Chondrocyte (in vitro differentiated cells): ENCODE results near the gene TRAPPC4. TPM values are rescaled to one million over a fixed set of nuclear protein-coding genes. Genes with fewer than 3 reads are reported as not detected.

Experiments used
- DNase-seq: peaks from one replicate; pipeline ENCODE4 v3.0.0; 2021; ENCODE audit warnings: mixed read lengths, low spot score
- H3K27ac Mint-ChIP-seq: one replicate; pipeline ENCODE4 v1.8.0; 2021; ENCODE audit warnings: mild to moderate bottlenecking, moderate library complexity, mixed read lengths; ENCODE audit not compliant: unreplicated experiment
- H3K27me3 Mint-ChIP-seq: 2 replicates; pipeline ENCODE4 v1.8.0; 2021; ENCODE audit warnings: low read depth, mixed read lengths
- H3K36me3 Mint-ChIP-seq: 2 replicates; pipeline ENCODE4 v1.8.0; 2021; ENCODE audit warnings: low read depth, mixed read lengths
- H3K4me1 Mint-ChIP-seq: 2 replicates; pipeline ENCODE4 v1.8.0; 2021; ENCODE audit warnings: low read depth, mild to moderate bottlenecking, mixed read lengths
- H3K4me3 Mint-ChIP-seq: one replicate; pipeline ENCODE4 v1.8.0; 2021; ENCODE audit warnings: mild to moderate bottlenecking, moderate library complexity, mixed read lengths; ENCODE audit not compliant: unreplicated experiment
- H3K9me3 Mint-ChIP-seq: 2 replicates; pipeline ENCODE4 v1.8.0; 2021; ENCODE audit warnings: low read depth, mixed read lengths
- CTCF ChIP-seq: fragments of 200-600 bp; sonication (generic); IDR thresholded peaks from 2 replicates; pipeline ENCODE4 v1.5.0; 2021; ENCODE audit warnings: antibody characterized with exemption, mild to moderate bottlenecking, moderate library complexity
- total RNA-seq: library from RNA; stranded (reverse); gene quantifications from 3 replicates; pipeline ENCODE4 v1.2.1, GENCODE V29; 2021

Gene TRAPPC4
- total RNA-seq, 1 donor from 2014 or later, result 73.0 TPM

GRCh38 chr11:119026970-119027369 lies 8.4 kb downstream of the TRAPPC4 start:
- Mint-ChIP-seq H3K4me1 (peaks cover 20% of the 10 kb centered on the region), H3K36me3 (peaks cover 11% of the 10 kb centered on the region), H3K9me3 (no peaks in the 10 kb centered on the region), H3K27me3 (no peaks in the 10 kb centered on the region), H3K27ac (no peak overlapping the region), H3K4me3 (no peak overlapping the region)
- TF ChIP-seq CTCF, result no peak
- DNase-seq, result peak; percentile 32

- Mint-ChIP-seq H3K4me3 (no peak overlapping the region), H3K27me3 (no peaks in the 10 kb centered on the region), H3K36me3 (peaks cover 9% of the 10 kb centered on the region), H3K4me1 (peaks cover 20% of the 10 kb centered on the region), H3K27ac (peak overlapping the region; percentile 49), H3K9me3 (no peaks in the 10 kb centered on the region)
- TF ChIP-seq CTCF, result no peak
- peak; percentile 52 for DNase-seq
Measured at GRCh38 chr11:119027561-119028345, 9.2 kb downstream of the TRAPPC4 start.

- Mint-ChIP-seq H3K4me3 (peak overlapping the region; percentile 76), H3K36me3 (peaks cover 8% of the 10 kb centered on the region), H3K4me1 (peaks cover 15% of the 10 kb centered on the region), H3K27ac (peak overlapping the region; percentile 49), H3K9me3 (no peaks in the 10 kb centered on the region), H3K27me3 (no peaks in the 10 kb centered on the region)
- no peak for TF ChIP-seq CTCF
- peak; percentile 39 for DNase-seq
Measured at GRCh38 chr11:119028346-119029068, 9.9 kb downstream of the TRAPPC4 start.

GRCh38 chr11:119029069-119029339 lies 10.4 kb downstream of the TRAPPC4 start:
- Mint-ChIP-seq H3K4me3 (peak overlapping the region; percentile 76), H3K27ac (no peak overlapping the region), H3K27me3 (no peaks in the 10 kb centered on the region), H3K4me1 (peaks cover 14% of the 10 kb centered on the region), H3K9me3 (no peaks in the 10 kb centered on the region), H3K36me3 (peaks cover 7% of the 10 kb centered on the region)
- TF ChIP-seq CTCF, result no peak
- peak; percentile 28 for DNase-seq

GRCh38 chr11:119029340-119030028 lies 10.9 kb downstream of the TRAPPC4 start:
- no peaks in the 10 kb centered on the region for H3K9me3 Mint-ChIP-seq
- peaks cover 5% of the 10 kb centered on the region for H3K36me3 Mint-ChIP-seq
- TF ChIP-seq CTCF, result no peak
- H3K27me3 Mint-ChIP-seq, result no peaks in the 10 kb centered on the region
- peak overlapping the region; percentile 10 for H3K27ac Mint-ChIP-seq
- peak; percentile 55 for DNase-seq
- H3K4me1 Mint-ChIP-seq, result peaks cover 14% of the 10 kb centered on the region
- H3K4me3 Mint-ChIP-seq, result peak overlapping the region; percentile 76
